Hepatocyte (in vitro differentiated cells): ENCODE data around the gene SLC25A22. TPM values are rescaled to one million over a fixed set of nuclear protein-coding genes. Genes with fewer than 3 reads are reported as not detected.

Experiments used
- DNase-seq: peaks from one replicate; pipeline ENCODE4 v3.0.0-alpha.2; 2016; ENCODE audit warnings: low spot score
- H2AFZ ChIP-seq: fragments of 200-600 bp; sonication (generic); 2 replicates; pipeline ENCODE4 v1.6.0; 2016; ENCODE audit warnings: antibody characterized with exemption, mild to moderate bottlenecking
- H3K27ac ChIP-seq: fragments of 200-600 bp; sonication (generic); 2 replicates; pipeline ENCODE4 v1.5.1; 2016; ENCODE audit warnings: mild to moderate bottlenecking
- H3K27me3 ChIP-seq: fragments of 200-600 bp; sonication (generic); 2 replicates; pipeline ENCODE4 v1.6.1; 2016
- H3K36me3 ChIP-seq: fragments of 200-600 bp; sonication (generic); replicated peaks from 2 replicates; pipeline ENCODE4 v1.5.1; 2016; ENCODE audit warnings: low read depth; ENCODE audit not compliant: insufficient read depth
- H3K4me1 ChIP-seq: fragments of 200-600 bp; sonication (generic); 2 replicates; pipeline ENCODE4 v1.5.1; 2016; ENCODE audit warnings: mild to moderate bottlenecking, moderate library complexity; ENCODE audit not compliant: insufficient read depth
- H3K4me2 ChIP-seq: fragments of 200-600 bp; sonication (generic); 2 replicates; pipeline ENCODE4 v1.6.0; 2016
- H3K4me3 ChIP-seq: fragments of 200-600 bp; sonication (generic); 2 replicates; pipeline ENCODE4 v1.5.1; 2016; ENCODE audit warnings: mild to moderate bottlenecking
- H3K79me2 ChIP-seq: fragments of 200-600 bp; sonication (generic); 2 replicates; pipeline ENCODE4 v1.6.0; 2017; ENCODE audit warnings: mild to moderate bottlenecking
- H3K9me2 ChIP-seq: fragments of 200-600 bp; sonication (generic); replicated peaks from 2 replicates; pipeline ENCODE4 v1.6.0; 2017; ENCODE audit warnings: mild to moderate bottlenecking; ENCODE audit not compliant: insufficient read depth
- H3K9me3 ChIP-seq: fragments of 200-600 bp; sonication (generic); 2 replicates; pipeline ENCODE4 v1.5.1; 2016; ENCODE audit warnings: low read depth, mild to moderate bottlenecking
- H4K20me1 ChIP-seq: fragments of 200-600 bp; sonication (generic); 2 replicates; pipeline ENCODE4 v1.6.0; 2016; ENCODE audit warnings: mild to moderate bottlenecking; ENCODE audit not compliant: insufficient read depth, poor library complexity, severe bottlenecking
- EZH2 ChIP-seq: fragments of 200-600 bp; sonication (generic); IDR thresholded peaks from 2 replicates; pipeline ENCODE4 v1.6.1; 2016; ENCODE audit warnings: antibody characterized with exemption, mild to moderate bottlenecking, borderline replicate concordance
- EZH2phosphoT487 ChIP-seq: fragments of 200-600 bp; sonication (generic); IDR thresholded peaks from one replicate; pipeline ENCODE4 v1.6.1; 2018; ENCODE audit warnings: antibody characterized with exemption, mild to moderate bottlenecking, low read depth, moderate library complexity; ENCODE audit not compliant: unreplicated experiment, severe bottlenecking
- WGBS: methylation state at CpG from one replicate; pipeline ENCODE4 v1.1.6; 2016; ENCODE audit warnings: low lambda C conversion rate; ENCODE audit errors: missing lambda C conversion rate; 5-methylcytosine and 5-hydroxymethylcytosine counted together
- polyA plus RNA-seq: library from polyadenylated mRNA; unstranded; fragments of >200 nt; fragmentation: Nextera tagmentation; extraction: Ambion mirVana; gene quantifications from 2 replicates; pipeline ENCODE4 v1.2.1, GENCODE V29; 2016
- total RNA-seq: library from RNA; depleted of rRNA; stranded (reverse); fragments of >200 nt; gene quantifications from 2 replicates; pipeline ENCODE4 v1.2.3, GENCODE V29; 2014
- TF ChIP-seq, protein P1 (sequence below): fragments of 200-600 bp; sonication (generic); IDR thresholded peaks from 2 replicates; pipeline ENCODE4 v1.5.1; 2016; ENCODE audit warnings: antibody characterized with exemption, mild to moderate bottlenecking; ENCODE audit not compliant: poor library complexity

Gene SLC25A22
- total and polyA plus RNA-seq, 2 experiments from 2014 or later = 16.2 to 19.7 TPM

DNA sequence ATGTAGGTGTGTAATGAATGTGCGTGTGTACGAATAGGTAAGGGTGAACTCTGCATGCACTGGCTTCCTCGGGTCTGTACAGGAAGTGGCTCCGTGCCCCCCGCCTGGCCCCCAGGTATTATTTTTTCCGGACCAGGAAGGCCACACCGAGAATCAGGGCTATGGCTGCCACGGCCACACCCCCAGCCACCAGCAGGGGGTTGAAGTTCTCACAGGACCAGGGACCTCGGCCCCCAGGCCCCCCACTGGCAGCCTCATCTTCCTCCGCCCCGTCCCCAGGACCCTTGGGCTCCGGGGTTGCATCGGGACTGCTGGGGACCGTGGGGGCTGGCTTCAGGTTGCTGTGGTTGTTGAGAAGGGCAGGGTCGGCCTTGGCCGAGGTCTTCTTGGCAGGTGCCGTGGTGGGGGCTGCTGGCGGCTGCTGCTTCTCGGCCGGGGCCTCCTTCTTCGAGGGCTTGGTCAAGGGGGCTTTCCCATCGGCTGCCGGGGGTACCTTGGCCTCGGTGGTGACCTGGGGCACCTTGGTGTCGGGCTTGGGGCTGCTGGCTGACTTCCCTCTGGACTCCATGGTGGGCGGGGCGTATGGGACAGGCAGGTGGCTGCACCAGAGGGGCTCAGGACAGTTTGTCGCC is 10.0 kb downstream of the SLC25A22 start:
- 90% methylated on average over 22 of the region's 28 CpGs for WGBS
- H3K36me3 ChIP-seq = no peaks in the 10 kb centered on the region
- H3K9me3 ChIP-seq = no peaks in the 10 kb centered on the region
- DNase-seq = no peak
- no peak overlapping the region for H3K27ac ChIP-seq
- H3K27me3 ChIP-seq = no peaks in the 10 kb centered on the region
- no peak overlapping the region for H2AFZ ChIP-seq
- no peaks in the 10 kb centered on the region for H4K20me1 ChIP-seq
- H3K4me3 ChIP-seq = no peak overlapping the region
- TF ChIP-seq, protein P1, sequence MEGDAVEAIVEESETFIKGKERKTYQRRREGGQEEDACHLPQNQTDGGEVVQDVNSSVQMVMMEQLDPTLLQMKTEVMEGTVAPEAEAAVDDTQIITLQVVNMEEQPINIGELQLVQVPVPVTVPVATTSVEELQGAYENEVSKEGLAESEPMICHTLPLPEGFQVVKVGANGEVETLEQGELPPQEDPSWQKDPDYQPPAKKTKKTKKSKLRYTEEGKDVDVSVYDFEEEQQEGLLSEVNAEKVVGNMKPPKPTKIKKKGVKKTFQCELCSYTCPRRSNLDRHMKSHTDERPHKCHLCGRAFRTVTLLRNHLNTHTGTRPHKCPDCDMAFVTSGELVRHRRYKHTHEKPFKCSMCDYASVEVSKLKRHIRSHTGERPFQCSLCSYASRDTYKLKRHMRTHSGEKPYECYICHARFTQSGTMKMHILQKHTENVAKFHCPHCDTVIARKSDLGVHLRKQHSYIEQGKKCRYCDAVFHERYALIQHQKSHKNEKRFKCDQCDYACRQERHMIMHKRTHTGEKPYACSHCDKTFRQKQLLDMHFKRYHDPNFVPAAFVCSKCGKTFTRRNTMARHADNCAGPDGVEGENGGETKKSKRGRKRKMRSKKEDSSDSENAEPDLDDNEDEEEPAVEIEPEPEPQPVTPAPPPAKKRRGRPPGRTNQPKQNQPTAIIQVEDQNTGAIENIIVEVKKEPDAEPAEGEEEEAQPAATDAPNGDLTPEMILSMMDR = no peak
- TF ChIP-seq EZH2phosphoT487 (no peak), EZH2 (no peak)
- H3K4me1 ChIP-seq = peaks cover 5% of the 10 kb centered on the region
- no peak overlapping the region for H3K4me2 ChIP-seq
- H3K9me2 ChIP-seq = no peaks in the 10 kb centered on the region
- H3K79me2 ChIP-seq = no peaks in the 10 kb centered on the region

DNA sequence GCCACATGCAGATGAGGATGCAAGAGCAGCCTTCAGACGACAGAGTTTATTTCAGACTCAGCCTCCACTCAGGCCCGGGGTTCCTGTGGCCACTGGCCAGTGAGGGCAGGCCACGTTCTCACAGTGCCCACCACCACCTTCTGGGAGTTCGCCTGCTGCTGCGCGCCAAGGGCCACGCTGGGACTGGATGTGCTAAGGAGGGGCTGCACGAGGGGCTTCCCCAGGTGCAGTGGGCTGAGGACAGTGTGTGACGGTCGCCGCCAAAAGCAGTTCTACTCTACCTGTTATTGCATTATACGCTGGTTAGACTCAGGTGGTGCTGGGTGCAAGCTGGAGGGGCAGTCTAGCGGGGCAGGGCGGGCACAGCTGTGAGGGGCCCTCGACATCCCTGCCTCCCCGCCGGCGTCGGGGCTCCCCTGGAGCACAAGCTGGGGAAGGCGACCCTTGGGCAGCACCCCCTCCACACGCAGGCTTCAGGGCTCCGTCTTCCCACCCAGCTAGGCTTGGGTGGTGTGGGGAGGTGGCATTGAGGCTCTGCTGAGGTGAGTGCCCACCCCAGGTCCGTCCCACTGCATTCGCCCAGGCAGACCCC is 10.9 kb downstream of the SLC25A22 start:
- Histone ChIP-seq H3K9me2 (no peaks in the 10 kb centered on the region), H3K4me2 (no peak overlapping the region), H3K36me3 (no peaks in the 10 kb centered on the region), H3K27ac (no peak overlapping the region), H3K9me3 (no peaks in the 10 kb centered on the region), H3K79me2 (no peaks in the 10 kb centered on the region), H4K20me1 (no peaks in the 10 kb centered on the region), H3K4me1 (peaks cover 9% of the 10 kb centered on the region), H3K27me3 (no peaks in the 10 kb centered on the region), H3K4me3 (no peak overlapping the region), H2AFZ (no peak overlapping the region)
- TF ChIP-seq EZH2phosphoT487 = no peak
- TF ChIP-seq, protein P1 = no peak
- TF ChIP-seq EZH2 = no peak
- 95% methylated on average over 24 of the region's 24 CpGs for WGBS
- no peak for DNase-seq

DNA sequence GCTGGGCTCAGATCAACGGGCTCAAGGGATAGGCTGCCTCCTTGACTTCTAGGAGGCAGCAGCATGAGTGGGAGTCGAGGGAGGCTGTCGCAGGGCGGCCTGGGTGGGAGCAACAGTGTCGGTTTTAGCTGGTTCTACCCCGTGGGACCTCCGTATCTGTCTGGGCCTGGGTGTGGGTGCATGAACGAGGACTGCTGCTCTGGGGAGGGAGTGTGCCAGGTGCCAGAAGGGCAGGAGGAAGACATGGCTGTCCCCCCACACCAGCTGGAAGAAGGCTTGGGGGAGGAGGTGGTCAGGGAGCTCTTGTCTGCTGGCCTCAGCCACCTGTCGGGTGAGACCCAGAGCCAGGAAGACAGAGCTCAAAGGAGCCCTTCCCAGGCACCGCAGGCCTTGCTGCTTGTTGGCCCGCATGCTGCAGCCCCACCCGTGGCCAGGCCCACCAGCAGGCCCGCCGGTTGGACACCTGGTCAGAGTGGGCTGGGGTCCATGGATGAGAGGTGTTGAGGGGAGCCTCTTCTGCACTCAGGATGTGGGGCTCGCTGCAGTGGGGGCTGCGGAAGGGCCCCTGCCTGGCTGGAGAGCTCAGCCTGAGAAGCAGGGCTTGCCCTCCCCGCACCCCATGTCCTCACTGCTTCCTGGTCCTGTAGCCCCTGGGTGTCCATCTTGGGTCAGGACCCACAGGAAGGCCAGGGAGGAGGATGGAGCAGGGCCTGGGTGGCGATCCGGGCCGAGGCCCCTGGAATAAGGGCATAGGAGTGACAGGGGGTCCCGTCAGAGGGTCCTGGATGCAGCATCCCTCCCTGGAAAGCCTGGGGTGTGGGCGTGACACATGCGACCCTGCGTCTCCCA is 11.6 kb downstream of the SLC25A22 start:
- TF ChIP-seq EZH2phosphoT487 (no peak), EZH2 (no peak)
- TF ChIP-seq, protein P1 = no peak
- Histone ChIP-seq H3K4me2 (no peak overlapping the region), H4K20me1 (no peaks in the 10 kb centered on the region), H3K27me3 (no peaks in the 10 kb centered on the region), H3K9me3 (no peaks in the 10 kb centered on the region), H3K4me3 (no peak overlapping the region), H3K36me3 (no peaks in the 10 kb centered on the region), H2AFZ (no peak overlapping the region), H3K27ac (no peak overlapping the region), H3K79me2 (no peaks in the 10 kb centered on the region), H3K4me1 (peaks cover 9% of the 10 kb centered on the region), H3K9me2 (no peaks in the 10 kb centered on the region)
- no peak for DNase-seq
- WGBS = 88% methylated on average over 22 of the region's 24 CpGs
